Keratinocyte (primary cell): Measurements from ENCODE around the gene ICAM4. TPM values are rescaled to one million over a fixed set of nuclear protein-coding genes. Genes with fewer than 3 reads are reported as not detected.

Experiments
- DNase-seq: peaks from one replicate; pipeline ENCODE4 v3.0.0-alpha.2; 2011; ENCODE audit warnings: low read depth, missing footprints, low spot score
- FAIRE-seq: peaks from 2 replicates; lab custom pipeline; 2011; peaks lifted over from hg19 to GRCh38; lab: Jason Lieb, UNC
- H2AFZ ChIP-seq: 2 replicates; pipeline ENCODE4 v1.6.0; 2012; ENCODE audit warnings: low read length, control low read depth, inconsistent platforms; ENCODE audit not compliant: control insufficient read depth
- H3K27ac ChIP-seq: 2 replicates; pipeline ENCODE4 v1.5.1; 2011; ENCODE audit warnings: low read length; ENCODE audit not compliant: control insufficient read depth, insufficient read depth
- H3K27me3 ChIP-seq: 3 replicates; pipeline ENCODE4 v1.6.0; 2011; ENCODE audit warnings: low read length; ENCODE audit not compliant: control insufficient read depth, insufficient read depth; ENCODE audit errors: extremely low read depth
- H3K36me3 ChIP-seq, 2 experiments: 2 replicates in 1 of 2; 3 replicates in 1 of 2; pipeline ENCODE4 v1.5.1; 2011; ENCODE audit warnings: low read length in 2 of 2, mild to moderate bottlenecking in 1 of 2; ENCODE audit not compliant: control insufficient read depth in 2 of 2, insufficient read depth in 2 of 2; ENCODE audit errors: extremely low read depth in 1 of 2
- H3K4me1 ChIP-seq: 3 replicates; pipeline ENCODE4 v1.5.1; 2011; ENCODE audit warnings: low read length; ENCODE audit not compliant: control insufficient read depth, insufficient read depth; ENCODE audit errors: extremely low read depth
- H3K4me2 ChIP-seq: 3 replicates; pipeline ENCODE4 v1.6.0; 2011; ENCODE audit warnings: low read depth, low read length; ENCODE audit not compliant: control insufficient read depth, insufficient read depth; ENCODE audit errors: extremely low read depth
- H3K4me3 ChIP-seq, 3 experiments: fragments of 200-600 bp in 1 of 3; sonication (generic) in 1 of 3; 2 replicates in 2 of 3; 3 replicates in 1 of 3; pipeline ENCODE4 v1.5.1; 2011 to 2016; ENCODE audit warnings: low read length in 3 of 3, mild to moderate bottlenecking in 3 of 3, control low read depth in 2 of 3, inconsistent platforms in 1 of 3, low read depth in 1 of 3, mixed read lengths in 1 of 3, mixed run types in 1 of 3, moderate library complexity in 1 of 3; ENCODE audit not compliant: control insufficient read depth in 2 of 3, insufficient read depth in 2 of 3; ENCODE audit errors: extremely low read depth in 1 of 3
- H3K79me2 ChIP-seq: 2 replicates; pipeline ENCODE4 v1.6.0; 2012; ENCODE audit warnings: low read length; ENCODE audit not compliant: control insufficient read depth, insufficient read depth
- H3K9ac ChIP-seq: 3 replicates; pipeline ENCODE4 v1.6.0; 2011; ENCODE audit warnings: low read length; ENCODE audit not compliant: control insufficient read depth, insufficient read depth; ENCODE audit errors: extremely low read depth
- H3K9me1 ChIP-seq: 3 replicates; pipeline ENCODE4 v1.6.0; 2011; ENCODE audit warnings: low read length; ENCODE audit not compliant: control insufficient read depth, insufficient read depth; ENCODE audit errors: extremely low read depth
- H3K9me3 ChIP-seq: 2 replicates; pipeline ENCODE4 v1.5.1; 2012; ENCODE audit warnings: low read depth, low read length; ENCODE audit not compliant: control insufficient read depth
- H4K20me1 ChIP-seq: 3 replicates; pipeline ENCODE4 v1.6.0; 2011; ENCODE audit warnings: low read length; ENCODE audit not compliant: control insufficient read depth, insufficient read depth; ENCODE audit errors: extremely low read depth
- CTCF ChIP-seq, 3 experiments: IDR thresholded peaks in 1 of 3; conservative IDR thresholded peaks in 1 of 3; optimal IDR thresholded peaks in 1 of 3; 2 replicates in 2 of 3; 3 replicates in 1 of 3; pipeline versions ENCODE3 to v1.5.1; 2011; ENCODE audit warnings: low read length in 3 of 3, mild to moderate bottlenecking in 3 of 3, moderate library complexity in 2 of 3, control low read depth in 1 of 3, inconsistent platforms in 1 of 3; ENCODE audit not compliant: insufficient read depth in 2 of 3; ENCODE audit errors: extremely low read depth in 1 of 3
- EZH2 ChIP-seq: IDR thresholded peaks from one replicate; pipeline ENCODE4 v1.6.1; 2012; ENCODE audit warnings: inconsistent platforms, mild to moderate bottlenecking, low read length, moderate library complexity
- dilution Hi-C: fragments of 300-500 bp; cut with MboI; formaldehyde crosslinking; loops from one replicate; pipeline ENCODE4 v1.7.0; 2020; ENCODE audit warnings: low sequenced_read_pairs; ENCODE audit not compliant: extremely low pct_ligation_motif_present
- polyA plus RNA-seq, 5 experiments: library from polyadenylated mRNA; depleted of rRNA in 3 of 5; stranded (reverse) in 3 of 5; stranded (forward) in 1 of 5; unstranded in 1 of 5; fragments of >200 nt; gene quantifications; 1 replicate in 1 of 5; 2 replicates in 3 of 5; 3 replicates in 1 of 5; pipeline versions ENCODE4 v1.2.1 to v1.2.3, GENCODE V29; 2011 to 2012; ENCODE audit warnings: missing spikeins in 2 of 5, low read depth in 1 of 5, low replicate concordance in 1 of 5

Gene ICAM4
- polyA plus RNA-seq, 1 donor (not counting 4 experiments of a cell fraction or from before 2014, with no cell fraction given), result 0.25 TPM

DNA sequence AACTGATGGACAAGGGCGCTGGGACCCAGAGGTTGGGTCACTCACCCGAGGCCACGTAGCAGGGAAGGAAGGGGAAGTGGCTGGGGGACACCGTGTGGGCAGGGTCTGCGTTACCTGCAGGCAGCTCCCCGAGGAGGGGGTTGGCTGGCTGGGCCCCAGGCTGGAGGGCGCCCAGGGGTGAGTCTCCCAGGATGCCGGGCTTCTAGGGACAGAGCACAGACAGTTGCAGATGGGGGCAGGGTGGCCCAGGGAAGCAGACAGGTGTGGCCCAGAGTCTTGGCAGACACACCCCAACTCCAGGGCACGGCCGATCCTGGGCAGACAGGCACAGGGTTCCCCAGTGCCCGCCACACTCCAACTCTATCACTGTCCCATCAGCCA, 34.7 kb downstream of the ICAM4 start:
- Histone ChIP-seq H3K27ac (no peak overlapping the region), H3K4me2 (no peak overlapping the region), H4K20me1 (no peaks in the 10 kb centered on the region), H3K79me2 (no peaks in the 10 kb centered on the region), H3K27me3 (no peaks in the 10 kb centered on the region), H3K9me3 (no peaks in the 10 kb centered on the region), H3K4me1 (no peaks in the 10 kb centered on the region), H3K9me1 (no peaks in the 10 kb centered on the region), H2AFZ (no peak overlapping the region), H3K4me3 (no peak overlapping the region), H3K36me3 (peaks cover 22 to 30% of the 10 kb centered on the region in 2 experiments), H3K9ac (no peak overlapping the region)
- dilution Hi-C loops, result no loop called here
- TF ChIP-seq CTCF (optimal IDR thresholded peaks at IDR 0.05 in 1 of 3, IDR thresholded peaks at IDR 0.05 in 1 of 3, conservative IDR thresholded peaks at IDR 0.05 in 1 of 3; ENCODE audit: extremely low read depth in 1 of 3, insufficient read depth in 2 of 3, low read length in 3 of 3), result no peak
- DNase-seq (no peak), FAIRE-seq (no peak)

- H3K36me3 ChIP-seq, result peaks cover 23 to 33% of the 10 kb centered on the region in 2 experiments
- no peak overlapping the region for H3K4me3 ChIP-seq
Measured at GRCh38 chr19:10321874-10322835, 35.4 kb downstream of the ICAM4 start.

More at GRCh38 chr19:10321874-10322835, 35.4 kb downstream of the ICAM4 start:
- Histone ChIP-seq H3K27me3 (no peaks in the 10 kb centered on the region), H3K9me1 (no peaks in the 10 kb centered on the region), H3K9ac (no peak overlapping the region), H3K4me2 (no peak overlapping the region), H3K9me3 (no peaks in the 10 kb centered on the region), H4K20me1 (no peaks in the 10 kb centered on the region), H3K27ac (no peak overlapping the region), H3K4me1 (no peaks in the 10 kb centered on the region), H2AFZ (no peak overlapping the region), H3K79me2 (no peaks in the 10 kb centered on the region)
- dilution Hi-C loops, result no loop called here
- TF ChIP-seq EZH2 (no peak), CTCF (optimal IDR thresholded peaks at IDR 0.05 in 1 of 3, IDR thresholded peaks at IDR 0.05 in 1 of 3, conservative IDR thresholded peaks at IDR 0.05 in 1 of 3; ENCODE audit: extremely low read depth in 1 of 3, insufficient read depth in 2 of 3, low read length in 3 of 3) (no peak)
- FAIRE-seq, result no peak
- no peak for DNase-seq
